Renal cortical epithelial cell (primary cell): ENCODE data around the gene KLK5. TPM values are rescaled to one million over a fixed set of nuclear protein-coding genes. Genes with fewer than 3 reads are reported as not detected.
"Not testable (repeated sequence)": the region's sequence is repeated elsewhere in the genome, so short reads cannot be mapped to it uniquely, and the experiment has no call there.

Experiments
- DNase-seq: peaks from one replicate; pipeline ENCODE4 v3.0.0-alpha.2; 2011; ENCODE audit warnings: low read depth
- total RNA-seq: library from RNA; depleted of rRNA; stranded (reverse); fragments of >200 nt; gene quantifications from 2 replicates; pipeline ENCODE4 v1.2.3, GENCODE V29; 2014

KLK5 gene
- total RNA-seq: 1.3 and 20.7 TPM in 2 replicates

- DNase-seq: no peak
Measured at GRCh38 chr19:50952910-50953309, at the start of gene KLK5. TSS of gene KLK5 (minus strand) at chr19:50953038. CDS start at chr19:50952657, 381 bp downstream.

- DNase-seq: no peak
Measured at GRCh38 chr19:51002089-51002532, 49.3 kb upstream of the KLK5 start.

GRCh38 chr19:51001515-51001914, 48.7 kb upstream of the KLK5 start, which contains the start of gene KLK8:
TSS of gene KLK8 (minus strand) at chr19:51001604. CDS start at chr19:51001167, 437 bp downstream.
- no peak for DNase-seq

GRCh38 chr19:51000981-51001380, 48.1 kb upstream of the KLK5 start:
- no peak for DNase-seq

GRCh38 chr19:51000426-51000825, 47.6 kb upstream of the KLK5 start:
- DNase-seq: no peak

- no peak for DNase-seq
Measured at GRCh38 chr19:50998686-50999085, 45.8 kb upstream of the KLK5 start.

GRCh38 chr19:50998061-50998460, 45.2 kb upstream of the KLK5 start:
- no peak for DNase-seq

GRCh38 chr19:50994129-50994528, 41.3 kb upstream of the KLK5 start:
- no peak for DNase-seq

- DNase-seq: peak; percentile 38
Measured at GRCh38 chr19:50992666-50993035, 39.8 kb upstream of the KLK5 start.

- not testable (repeated sequence) for DNase-seq
Measured at GRCh38 chr19:50984416-50984815, 31.6 kb upstream of the KLK5 start.

- no peak for DNase-seq
Measured at GRCh38 chr19:50983625-50984292, 30.9 kb upstream of the KLK5 start, which contains the start of gene KLK7. TSS of gene KLK7 (minus strand) at chr19:50983917. CDS start at chr19:50982399, 1,518 bp downstream.

GRCh38 chr19:50982186-50982585, 29.3 kb upstream of the KLK5 start:
- no peak for DNase-seq

GRCh38 chr19:50981587-50982146, 28.8 kb upstream of the KLK5 start:
- no peak for DNase-seq

- no peak for DNase-seq
Measured at GRCh38 chr19:50980208-50980607, 27.4 kb upstream of the KLK5 start.

- DNase-seq: no peak
Measured at GRCh38 chr19:50979758-50980157, 26.9 kb upstream of the KLK5 start.

- DNase-seq: no peak
Measured at GRCh38 chr19:50978772-50979390, 26.0 kb upstream of the KLK5 start.

- DNase-seq: no peak
Measured at GRCh38 chr19:50977626-50978025, 24.8 kb upstream of the KLK5 start.

GRCh38 chr19:50975766-50976165, 22.9 kb upstream of the KLK5 start:
- peak; percentile 12 for DNase-seq

GRCh38 chr19:50974702-50975556, 22.1 kb upstream of the KLK5 start:
- DNase-seq: no peak

- DNase-seq: peak; percentile 14
Measured at GRCh38 chr19:50972795-50973376, 20.0 kb upstream of the KLK5 start.

- not testable (repeated sequence) for DNase-seq
Measured at GRCh38 chr19:50969810-50970209, 17.0 kb upstream of the KLK5 start.

GRCh38 chr19:50969413-50969760, 16.5 kb upstream of the KLK5 start, which contains the start of gene KLK6:
TSS of gene KLK6 (minus strand) at chr19:50969591. CDS start at chr19:50968104, 1,487 bp downstream.
- DNase-seq: peak; percentile 28
